Left lung (tissue), 10 donors: ENCODE data around the gene C12orf43. TPM values are rescaled to one million over a fixed set of nuclear protein-coding genes. Genes with fewer than 3 reads are reported as not detected.

Source experiments
- ATAC-seq: fragments of 200-7000 bp; cut with Tn5 transposase; one replicate; pipeline ENCODE4 v1.9.1; 2020; ENCODE audit warnings: moderate library complexity
- DNase-seq, 4 donors: peaks; one replicate each; pipeline ENCODE4 v3.0.0-alpha.2; 2013 to 2020
- H3K27ac ChIP-seq, 2 donors: fragments of 200-600 bp; sonication (generic) in 1 of 2; one replicate each; pipeline versions ENCODE4 v1.5.0 to v1.8.0; 2020 to 2021
- H3K27me3 ChIP-seq, 2 donors: fragments of 200-600 bp; sonication (generic) in 1 of 2; one replicate each; pipeline versions ENCODE4 v1.5.0 to v1.8.0; 2020 to 2021
- H3K36me3 ChIP-seq, 2 donors: fragments of 200-600 bp; sonication (generic) in 1 of 2; one replicate each; pipeline versions ENCODE4 v1.5.0 to v1.8.0; 2020 to 2021
- H3K4me1 ChIP-seq, 2 donors: fragments of 200-600 bp; one replicate each; pipeline ENCODE4 v1.8.0; 2021
- H3K4me3 ChIP-seq, 2 donors: fragments of 200-600 bp; sonication (generic) in 1 of 2; one replicate each; pipeline versions ENCODE4 v1.5.0 to v1.8.0; 2020 to 2021; ENCODE audit warnings: mild to moderate bottlenecking in 1 of 2
- H3K9me3 ChIP-seq, 2 donors: fragments of 200-600 bp; sonication (generic) in 1 of 2; one replicate each; pipeline versions ENCODE4 v1.5.0 to v1.8.0; 2020 to 2021
- CTCF ChIP-seq, 2 donors: fragments of 200-600 bp; sonication (generic) in 1 of 2; IDR thresholded peaks; one replicate each; pipeline versions ENCODE4 v1.5.0 to v1.8.0; 2021; ENCODE audit warnings: antibody characterized with exemption in 2 of 2
- intact Hi-C, 2 donors: fragments of 100-400 bp; cut with DNase I; formaldehyde crosslinking; loops; one replicate each; pipeline versions ENCODE4 v1.11.2 to v1.14.2; 2022
- polyA plus RNA-seq, 6 donors: library from polyadenylated mRNA; unstranded; fragments of 120-200 nt; gene quantifications; one replicate each; pipeline ENCODE4 v1.2.1, GENCODE V29; 2013; ENCODE audit not compliant: insufficient read length in 6 of 6
- total RNA-seq, 2 donors: library from RNA; stranded (reverse); fragmentation: NEBNext Ultra II Directional; extraction: Animal tissue kit (Norgen Biotek cat#: 25700); gene quantifications; one replicate each; pipeline ENCODE4 v1.2.1, GENCODE V29; 2021
- donor health status: DM: no; HTN: yes; CAD: no.
- donor health status: DM: no; HTN: no; CAD: no.

Gene C12orf43
- total and polyA plus RNA-seq, 8 donors: 11.9 to 20.6 (median 16.6) TPM

- peak within 1 kb of the TSS in 1 of 2 donors; percentile 78 for H3K27ac ChIP-seq
- peak within 1 kb of the TSS; percentile 31 to 58 for H3K4me3 ChIP-seq
- no peaks in the 10 kb centered on the region for H3K27me3 ChIP-seq
- DNase-seq: peak in 2 of 4 donors; percentile 18 to 62
- no peaks in the 10 kb centered on the region for H3K9me3 ChIP-seq
- ATAC-seq: peak; percentile 92
- H3K4me1 ChIP-seq: peaks cover 0 to 46% of the 10 kb centered on the region in 2 donors
- no peak for TF ChIP-seq CTCF (IDR thresholded peaks at IDR 0.05)
- intact Hi-C loops: no loop called here
- H3K36me3 ChIP-seq: no peaks in the 10 kb centered on the region
Measured at GRCh38 chr12:121038861-121039668, 22.8 kb upstream of the C12orf43 start, which contains the start of gene OASL. Gene OASL (minus strand): TSS chr12:121039246. CDS start chr12:121038971, 275 bp downstream.

GRCh38 chr12:121036810-121037326, 20.6 kb upstream of the C12orf43 start:
- intact Hi-C loops: no loop called here
- no peak overlapping the region for H3K27ac ChIP-seq
- H3K27me3 ChIP-seq: no peaks in the 10 kb centered on the region
- H3K4me3 ChIP-seq: peak overlapping the region in 1 of 2 donors; percentile 58
- peaks cover 0 to 11% of the 10 kb centered on the region in 2 donors for H3K36me3 ChIP-seq
- H3K4me1 ChIP-seq: peaks cover 0 to 57% of the 10 kb centered on the region in 2 donors
- DNase-seq: no peak
- no peaks in the 10 kb centered on the region for H3K9me3 ChIP-seq
- ATAC-seq: no peak
- TF ChIP-seq CTCF (IDR thresholded peaks at IDR 0.05): no peak

GRCh38 chr12:121034616-121035305, 18.5 kb upstream of the C12orf43 start:
- peaks cover 0 to 54% of the 10 kb centered on the region in 2 donors for H3K4me1 ChIP-seq
- intact Hi-C loops: no loop called here

GRCh38 chr12:121033625-121034349, 17.5 kb upstream of the C12orf43 start:
- ATAC-seq: peak; percentile 41
- Histone ChIP-seq H3K27me3 (no peaks in the 10 kb centered on the region), H3K4me1 (peaks cover 0 to 50% of the 10 kb centered on the region in 2 donors), H3K4me3 (no peak overlapping the region), H3K36me3 (peaks cover 0 to 33% of the 10 kb centered on the region in 2 donors), H3K27ac (peak overlapping the region in 1 of 2 donors; percentile 60), H3K9me3 (no peaks in the 10 kb centered on the region)
- no peak for TF ChIP-seq CTCF (IDR thresholded peaks at IDR 0.05)
- intact Hi-C loops: no loop called here
- no peak for DNase-seq

More at GRCh38 chr12:121034616-121035305, 18.5 kb upstream of the C12orf43 start:
- Histone ChIP-seq H3K4me3 (no peak overlapping the region), H3K9me3 (no peaks in the 10 kb centered on the region), H3K27ac (no peak overlapping the region), H3K27me3 (no peaks in the 10 kb centered on the region), H3K36me3 (peaks cover 0 to 26% of the 10 kb centered on the region in 2 donors)
- no peak for DNase-seq
- no peak for TF ChIP-seq CTCF (IDR thresholded peaks at IDR 0.05)
- no peak for ATAC-seq
